ENCODE data around the gene MC1R. TPM values are rescaled to one million over a fixed set of nuclear protein-coding genes. Genes with fewer than 3 reads are reported as not detected.

The MC1R gene
- total RNA-seq, 1 donor from 2014 or later, result 3.8 TPM

DNA sequence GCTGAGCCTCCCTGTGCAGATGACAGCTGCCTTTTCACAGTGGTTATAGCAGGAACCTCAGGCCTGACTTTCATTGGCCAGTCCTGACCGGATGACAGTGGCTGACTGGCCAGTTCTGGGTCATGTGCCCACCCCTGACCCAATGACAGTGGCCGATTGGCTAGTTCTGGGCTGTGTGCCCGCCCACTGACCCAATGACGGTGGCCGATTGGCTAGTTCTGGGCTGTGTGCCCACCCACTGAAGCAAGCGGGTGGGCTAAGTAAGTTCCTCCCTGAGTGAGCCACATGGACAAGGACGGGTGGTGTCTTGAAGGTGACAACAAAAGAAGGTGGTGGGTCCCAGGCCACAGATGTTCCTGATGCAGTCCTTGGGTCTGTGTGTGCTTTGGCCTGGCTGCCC, 39.4 kb downstream of the MC1R start:
- H3K27me3 Mint-ChIP-seq, result no peaks in the 10 kb centered on the region
- H3K4me3 Mint-ChIP-seq, result no peak overlapping the region
- TF ChIP-seq, protein P1, sequence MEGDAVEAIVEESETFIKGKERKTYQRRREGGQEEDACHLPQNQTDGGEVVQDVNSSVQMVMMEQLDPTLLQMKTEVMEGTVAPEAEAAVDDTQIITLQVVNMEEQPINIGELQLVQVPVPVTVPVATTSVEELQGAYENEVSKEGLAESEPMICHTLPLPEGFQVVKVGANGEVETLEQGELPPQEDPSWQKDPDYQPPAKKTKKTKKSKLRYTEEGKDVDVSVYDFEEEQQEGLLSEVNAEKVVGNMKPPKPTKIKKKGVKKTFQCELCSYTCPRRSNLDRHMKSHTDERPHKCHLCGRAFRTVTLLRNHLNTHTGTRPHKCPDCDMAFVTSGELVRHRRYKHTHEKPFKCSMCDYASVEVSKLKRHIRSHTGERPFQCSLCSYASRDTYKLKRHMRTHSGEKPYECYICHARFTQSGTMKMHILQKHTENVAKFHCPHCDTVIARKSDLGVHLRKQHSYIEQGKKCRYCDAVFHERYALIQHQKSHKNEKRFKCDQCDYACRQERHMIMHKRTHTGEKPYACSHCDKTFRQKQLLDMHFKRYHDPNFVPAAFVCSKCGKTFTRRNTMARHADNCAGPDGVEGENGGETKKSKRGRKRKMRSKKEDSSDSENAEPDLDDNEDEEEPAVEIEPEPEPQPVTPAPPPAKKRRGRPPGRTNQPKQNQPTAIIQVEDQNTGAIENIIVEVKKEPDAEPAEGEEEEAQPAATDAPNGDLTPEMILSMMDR (conservative IDR thresholded peaks at IDR 0.05), result no peak
- H3K4me1 Mint-ChIP-seq (ENCODE audit: unreplicated experiment), result no peaks in the 10 kb centered on the region
- peaks cover 12% of the 10 kb centered on the region for H3K36me3 Mint-ChIP-seq
- no peaks in the 10 kb centered on the region for H3K9me3 Mint-ChIP-seq
- no peak for DNase-seq (ENCODE audit: extremely low spot score, unreplicated experiment)
- no peak overlapping the region for H3K27ac Mint-ChIP-seq

DNA sequence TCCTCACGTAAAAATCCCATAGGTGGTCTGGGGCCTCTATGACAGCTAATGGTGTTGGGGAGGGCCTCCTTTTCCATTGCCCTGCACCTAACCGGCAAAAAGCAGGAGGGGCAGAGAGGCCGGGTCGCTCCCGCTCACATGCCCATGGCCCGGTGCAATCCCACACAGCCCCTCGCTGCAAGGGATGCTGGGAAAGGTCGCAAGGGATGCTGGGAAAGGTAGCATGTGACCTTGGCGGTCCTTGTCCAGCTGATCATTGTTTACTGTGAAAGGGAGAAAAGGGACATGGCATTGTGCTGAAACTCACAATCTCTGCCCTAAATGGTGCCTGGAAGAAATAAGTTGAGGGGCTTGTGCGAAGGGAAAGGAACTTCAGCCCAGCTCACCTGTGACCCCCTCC, 39.9 kb downstream of the MC1R start:
- H3K4me3 Mint-ChIP-seq, result no peak overlapping the region
- no peaks in the 10 kb centered on the region for H3K4me1 Mint-ChIP-seq (ENCODE audit: unreplicated experiment)
- TF ChIP-seq, protein P1 (conservative IDR thresholded peaks at IDR 0.05), result no peak
- H3K27ac Mint-ChIP-seq, result no peak overlapping the region
- no peaks in the 10 kb centered on the region for H3K27me3 Mint-ChIP-seq
- H3K9me3 Mint-ChIP-seq, result no peaks in the 10 kb centered on the region
- DNase-seq (ENCODE audit: extremely low spot score, unreplicated experiment), result no peak
- peaks cover 15% of the 10 kb centered on the region for H3K36me3 Mint-ChIP-seq

DNA sequence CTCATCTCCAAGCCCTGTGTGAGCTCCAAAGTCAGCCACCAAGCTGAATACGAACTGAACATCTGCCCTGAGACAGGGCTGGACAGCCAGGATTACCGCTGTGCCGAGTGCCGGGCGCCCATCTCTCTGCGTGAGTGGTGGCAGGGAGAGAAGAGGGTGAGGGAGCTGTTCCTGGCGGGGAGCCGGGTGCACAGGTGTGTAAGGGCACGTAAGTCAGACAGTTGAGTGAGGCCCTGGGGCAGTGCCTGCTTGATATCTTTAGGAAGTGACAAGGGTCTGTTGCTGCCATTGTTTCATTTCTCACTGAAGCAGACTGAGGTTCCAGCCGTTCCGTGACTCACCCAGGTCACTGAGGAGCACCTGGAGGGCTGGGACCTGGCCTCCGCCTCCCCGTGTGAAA, 42.3 kb downstream of the MC1R start:
- DNase-seq (ENCODE audit: extremely low spot score, unreplicated experiment), result no peak
- Mint-ChIP-seq H3K4me1 (ENCODE audit: unreplicated experiment) (no peaks in the 10 kb centered on the region), H3K27me3 (no peaks in the 10 kb centered on the region), H3K4me3 (no peak overlapping the region), H3K9me3 (no peaks in the 10 kb centered on the region), H3K36me3 (peaks cover 13% of the 10 kb centered on the region), H3K27ac (no peak overlapping the region)
- TF ChIP-seq, protein P1 (conservative IDR thresholded peaks at IDR 0.05), result no peak

DNA sequence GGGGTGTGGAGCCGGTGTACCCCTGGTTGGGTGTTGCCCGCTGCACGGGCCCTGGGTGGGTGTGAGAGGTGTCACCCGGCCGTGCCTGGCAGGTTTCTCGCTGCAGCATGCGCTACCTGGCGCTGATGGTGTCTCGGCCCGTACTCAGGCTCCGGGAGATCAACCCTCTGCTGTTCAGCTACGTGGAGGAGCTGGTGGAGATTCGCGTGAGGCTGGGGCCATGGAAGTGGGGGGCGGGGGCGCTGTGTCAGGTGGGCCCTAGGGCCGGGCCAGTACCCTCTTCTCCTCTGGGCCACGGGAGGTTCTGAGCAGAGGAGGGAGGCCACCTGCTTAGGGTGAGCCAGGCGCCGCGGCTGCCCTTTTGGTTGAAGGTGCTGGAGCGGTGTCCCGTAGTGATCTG, 43.3 kb downstream of the MC1R start:
- peaks cover 13% of the 10 kb centered on the region for H3K36me3 Mint-ChIP-seq
- H3K27me3 Mint-ChIP-seq, result no peaks in the 10 kb centered on the region
- no peaks in the 10 kb centered on the region for H3K4me1 Mint-ChIP-seq (ENCODE audit: unreplicated experiment)
- no peak for DNase-seq (ENCODE audit: extremely low spot score, unreplicated experiment)
- TF ChIP-seq, protein P1 (conservative IDR thresholded peaks at IDR 0.05), result no peak
- no peak overlapping the region for H3K27ac Mint-ChIP-seq
- no peak overlapping the region for H3K4me3 Mint-ChIP-seq
- no peaks in the 10 kb centered on the region for H3K9me3 Mint-ChIP-seq

DNA sequence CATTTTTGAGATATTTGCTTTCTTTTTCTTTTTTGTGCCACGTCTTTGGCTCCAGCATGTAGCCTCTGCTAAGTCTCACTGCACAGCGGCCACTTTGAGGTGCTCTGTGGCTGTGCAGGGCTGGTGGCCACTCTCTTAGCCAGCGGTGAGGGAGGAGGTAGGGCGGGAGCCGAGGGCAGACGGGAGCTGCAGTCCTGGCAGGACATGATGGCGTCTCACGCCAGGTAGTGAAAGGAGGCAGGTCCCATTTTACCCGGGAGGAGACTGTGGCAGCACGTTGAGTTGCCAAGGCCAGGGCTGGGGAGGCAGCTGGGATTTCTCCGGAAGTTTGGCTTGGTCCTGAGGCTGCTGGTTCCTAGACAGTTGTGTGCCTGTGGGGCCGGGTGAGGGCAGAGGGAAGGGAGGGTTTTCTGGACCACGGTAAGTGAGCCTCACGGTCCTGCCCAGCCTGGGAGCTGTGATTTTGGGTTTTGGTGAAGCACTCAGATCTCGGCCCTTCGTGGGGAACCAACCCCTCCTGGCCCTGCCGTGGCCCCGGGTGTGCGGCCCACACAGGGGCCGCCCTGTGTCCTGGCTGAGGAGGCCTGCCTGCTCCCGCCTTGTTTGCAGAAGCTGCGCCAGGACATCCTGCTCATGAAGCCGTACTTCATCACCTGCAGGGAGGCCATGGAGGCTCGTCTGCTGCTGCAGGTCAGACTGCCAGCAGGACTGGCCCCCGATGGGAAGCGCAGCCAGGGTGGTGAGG, 44.3 kb downstream of the MC1R start:
- H3K4me3 Mint-ChIP-seq, result no peak overlapping the region
- H3K27me3 Mint-ChIP-seq, result no peaks in the 10 kb centered on the region
- H3K36me3 Mint-ChIP-seq, result peaks cover 13% of the 10 kb centered on the region
- DNase-seq (ENCODE audit: extremely low spot score, unreplicated experiment), result no peak
- no peak overlapping the region for H3K27ac Mint-ChIP-seq
- no peaks in the 10 kb centered on the region for H3K4me1 Mint-ChIP-seq (ENCODE audit: unreplicated experiment)
- no peaks in the 10 kb centered on the region for H3K9me3 Mint-ChIP-seq
- TF ChIP-seq, protein P1 (conservative IDR thresholded peaks at IDR 0.05), result no peak
